Measurements from ENCODE around the gene PFAS. TPM values are rescaled to one million over a fixed set of nuclear protein-coding genes. Genes with fewer than 3 reads are reported as not detected.
"Not testable (repeated sequence)": the region's sequence is repeated elsewhere in the genome, so short reads cannot be mapped to it uniquely, and the experiment has no call there.

Gene PFAS
- total RNA-seq, 1 donor from 2014 or later = 64.6 TPM

- DNase-seq (ENCODE audit: low spot score) = peak; percentile 98
- H3K9me3 ChIP-seq (ENCODE audit: low read depth) = no peaks in the 10 kb centered on the region
- TF ChIP-seq EZH2phosphoT487 (IDR thresholded peaks at IDR 0.05) (no peak), CTCF (IDR thresholded peaks at IDR 0.05) (no peak), EZH2 (IDR thresholded peaks at IDR 0.05) (no peak)
- Mint-ChIP-seq H3K9me3 (no peaks in the 10 kb centered on the region), H3K4me3 (peak within 1 kb of the TSS; percentile 99), H3K4me1 (peaks cover 27% of the 10 kb centered on the region), H3K27me3 (ENCODE audit: insufficient read depth, low read depth) (peaks cover 2% of the 10 kb centered on the region), H3K27ac (peak within 1 kb of the TSS; percentile 91), H3K36me3 (peaks cover 15% of the 10 kb centered on the region)
- peaks cover 38% of the 10 kb centered on the region for H4K20me1 ChIP-seq (ENCODE audit: low read depth)
- H3K27ac ChIP-seq = no peak within 1 kb of the TSS
- H3K27me3 ChIP-seq = no peaks in the 10 kb centered on the region
- peak within 1 kb of the TSS; percentile 88 for H3K4me2 ChIP-seq
- peaks cover 13% of the 10 kb centered on the region for H3K4me1 ChIP-seq
- H3K36me3 ChIP-seq = no peaks in the 10 kb centered on the region
- peak within 1 kb of the TSS; percentile 68 for H3K4me3 ChIP-seq
- peaks cover 46% of the 10 kb centered on the region for H3F3A ChIP-seq (ENCODE audit: low read depth)
- peaks cover 37% of the 10 kb centered on the region for H3K79me2 ChIP-seq (ENCODE audit: low read depth)
- peak within 1 kb of the TSS; percentile 53 for H2AFZ ChIP-seq (replicated peaks)
- H3K9ac ChIP-seq = peak within 1 kb of the TSS; percentile 40
Measured at GRCh38 chr17:8209907-8210760, 39.0 kb upstream of the PFAS start, which contains the start of gene AURKB. Gene AURKB, minus strand, starts transcription at chr17:8210575. Its CDS starts 351 bp downstream, at chr17:8210224.

GRCh38 chr17:8210761-8211458, 38.2 kb upstream of the PFAS start:
- TF ChIP-seq EZH2 (IDR thresholded peaks at IDR 0.05) (no peak), EZH2phosphoT487 (IDR thresholded peaks at IDR 0.05) (no peak), CTCF (IDR thresholded peaks at IDR 0.05) (no peak)
- peaks cover 42% of the 10 kb centered on the region for H3F3A ChIP-seq (ENCODE audit: low read depth)
- peak overlapping the region; percentile 99 for H3K4me3 Mint-ChIP-seq
- peaks cover 15% of the 10 kb centered on the region for H3K36me3 Mint-ChIP-seq
- no peak for DNase-seq (ENCODE audit: low spot score)
- H3K4me3 ChIP-seq = peak overlapping the region; percentile 68
- peak overlapping the region; percentile 91 for H3K27ac Mint-ChIP-seq
- peaks cover 37% of the 10 kb centered on the region for H4K20me1 ChIP-seq (ENCODE audit: low read depth)
- no peaks in the 10 kb centered on the region for H3K36me3 ChIP-seq
- H3K4me1 Mint-ChIP-seq = peaks cover 27% of the 10 kb centered on the region
- peaks cover 2% of the 10 kb centered on the region for H3K27me3 Mint-ChIP-seq (ENCODE audit: insufficient read depth, low read depth)
- no peaks in the 10 kb centered on the region for H3K9me3 ChIP-seq (ENCODE audit: low read depth)
- H3K9me3 Mint-ChIP-seq = no peaks in the 10 kb centered on the region
- peak overlapping the region; percentile 53 for H2AFZ ChIP-seq (replicated peaks)
- no peaks in the 10 kb centered on the region for H3K27me3 ChIP-seq
- H3K4me2 ChIP-seq = peak overlapping the region; percentile 88
- no peak overlapping the region for H3K27ac ChIP-seq
- H3K79me2 ChIP-seq (ENCODE audit: low read depth) = peaks cover 37% of the 10 kb centered on the region
- H3K4me1 ChIP-seq = peaks cover 13% of the 10 kb centered on the region
- no peak overlapping the region for H3K9ac ChIP-seq

- peaks cover 2% of the 10 kb centered on the region for H3K36me3 Mint-ChIP-seq
- no peaks in the 10 kb centered on the region for H3K36me3 ChIP-seq
- no peaks in the 10 kb centered on the region for H3K9me3 ChIP-seq (ENCODE audit: low read depth)
- no peaks in the 10 kb centered on the region for H3K27me3 ChIP-seq
- no peak overlapping the region for H3K4me3 ChIP-seq
- peaks cover 28% of the 10 kb centered on the region for H3K79me2 ChIP-seq (ENCODE audit: low read depth)
- no peaks in the 10 kb centered on the region for H3K9me3 Mint-ChIP-seq
- no peak overlapping the region for H3K4me3 Mint-ChIP-seq
- peaks cover 2% of the 10 kb centered on the region for H3K27me3 Mint-ChIP-seq (ENCODE audit: insufficient read depth, low read depth)
- H2AFZ ChIP-seq (replicated peaks) = no peak overlapping the region
- no peak overlapping the region for H3K27ac ChIP-seq
- DNase-seq (ENCODE audit: low spot score) = no peak
- peaks cover 13% of the 10 kb centered on the region for H3K4me1 ChIP-seq
- H3K9ac ChIP-seq = no peak overlapping the region
- H3K27ac Mint-ChIP-seq = no peak overlapping the region
- TF ChIP-seq CTCF (IDR thresholded peaks at IDR 0.05) (no peak), EZH2 (IDR thresholded peaks at IDR 0.05) (no peak), EZH2phosphoT487 (IDR thresholded peaks at IDR 0.05) (no peak)
- no peak overlapping the region for H3K4me2 ChIP-seq
- peaks cover 24% of the 10 kb centered on the region for H4K20me1 ChIP-seq (ENCODE audit: low read depth)
- peaks cover 36% of the 10 kb centered on the region for H3F3A ChIP-seq (ENCODE audit: low read depth)
- H3K4me1 Mint-ChIP-seq = peaks cover 20% of the 10 kb centered on the region
Measured at GRCh38 chr17:8212312-8213180, 36.5 kb upstream of the PFAS start.

- H3K9me3 Mint-ChIP-seq; H2AFZ ChIP-seq (replicated peaks); H3K9ac ChIP-seq; H3K27ac ChIP-seq; H3K27me3 Mint-ChIP-seq (ENCODE audit: insufficient read depth, low read depth); H3K27me3 ChIP-seq; H3K9me3 ChIP-seq (ENCODE audit: low read depth); DNase-seq (ENCODE audit: low spot score); H3K4me1 ChIP-seq; H3K27ac Mint-ChIP-seq; H3K4me3 ChIP-seq; H3K36me3 ChIP-seq; H4K20me1 ChIP-seq (ENCODE audit: low read depth); H3K36me3 Mint-ChIP-seq; H3K4me2 ChIP-seq: not testable (repeated sequence)
- Mint-ChIP-seq H3K4me3 (peak overlapping the region; percentile 47), H3K4me1 (peaks cover 22% of the 10 kb centered on the region)
- peaks cover 29% of the 10 kb centered on the region for H3F3A ChIP-seq (ENCODE audit: low read depth)
- peaks cover 13% of the 10 kb centered on the region for H3K79me2 ChIP-seq (ENCODE audit: low read depth)
Measured at GRCh38 chr17:8214000-8214399, 35.1 kb upstream of the PFAS start.

Measured in neural progenitor cell (in vitro differentiated cells).